Kidney epithelial cell (primary cell): ENCODE results near the gene SEC23IP. TPM values are rescaled to one million over a fixed set of nuclear protein-coding genes. Genes with fewer than 3 reads are reported as not detected.

ENCODE experiments used
- DNase-seq: peaks from one replicate; pipeline ENCODE4 v3.0.0-alpha.2; 2010; ENCODE audit warnings: low read depth
- H3K27me3 ChIP-seq: 2 replicates; pipeline ENCODE4 v1.6.0; 2011; ENCODE audit warnings: low read length; ENCODE audit not compliant: control insufficient read depth, insufficient read depth
- H3K36me3 ChIP-seq: 2 replicates; pipeline ENCODE4 v1.5.1; 2011; ENCODE audit warnings: low read length; ENCODE audit not compliant: control insufficient read depth, insufficient read depth
- H3K4me3 ChIP-seq: 2 replicates; pipeline ENCODE4 v1.5.1; 2011; ENCODE audit warnings: low read depth, mild to moderate bottlenecking, control low read depth, low read length
- CTCF ChIP-seq: IDR thresholded peaks from 2 replicates; pipeline ENCODE4 v1.5.1; 2011; ENCODE audit warnings: mild to moderate bottlenecking, moderate library complexity, low read length, control low read depth, inconsistent platforms; ENCODE audit not compliant: insufficient read depth, poor library complexity, severe bottlenecking
- total RNA-seq: library from RNA; depleted of rRNA; stranded (reverse); fragments of >200 nt; gene quantifications from 2 replicates; pipeline ENCODE4 v1.2.3, GENCODE V29; 2015

The SEC23IP gene
- total RNA-seq, 1 donor from 2014 or later, result 25.6 TPM

DNA sequence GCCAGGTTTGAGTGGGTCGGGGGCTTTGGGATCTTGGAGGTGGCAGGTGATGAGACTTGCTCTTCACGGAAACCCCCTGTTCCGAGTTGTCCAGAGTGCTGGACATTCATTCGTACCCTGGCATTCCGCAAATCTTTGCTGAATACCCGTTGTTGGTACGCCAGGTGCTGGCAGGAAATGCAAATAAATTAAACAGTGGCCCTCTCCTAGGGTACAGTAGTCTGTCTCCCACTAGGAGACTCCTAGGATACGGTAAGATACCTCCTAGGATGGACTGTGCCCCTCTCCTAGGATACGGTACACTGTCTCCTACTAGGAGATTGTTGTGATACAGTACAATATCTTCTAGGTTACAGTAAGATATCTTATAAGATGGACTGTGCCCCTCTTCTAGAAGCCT lies 544 bp downstream of the SEC23IP start:
- Histone ChIP-seq H3K4me3 (peak overlapping the region; percentile 96), H3K27me3 (no peaks in the 10 kb centered on the region), H3K36me3 (no peaks in the 10 kb centered on the region)
- TF ChIP-seq CTCF, result no peak
- no peak for DNase-seq

- Histone ChIP-seq H3K4me3 (no peak overlapping the region), H3K36me3 (no peaks in the 10 kb centered on the region), H3K27me3 (no peaks in the 10 kb centered on the region)
- no peak for DNase-seq
- TF ChIP-seq CTCF, result no peak
These were observed 1.4 kb downstream of the SEC23IP start for GRCh38 chr10:119893845-119894427.

GRCh38 chr10:119896061-119896655 lies 3.6 kb downstream of the SEC23IP start:
- DNase-seq, result no peak
- TF ChIP-seq CTCF, result no peak
- Histone ChIP-seq H3K27me3 (no peaks in the 10 kb centered on the region), H3K4me3 (no peak overlapping the region), H3K36me3 (no peaks in the 10 kb centered on the region)

DNA sequence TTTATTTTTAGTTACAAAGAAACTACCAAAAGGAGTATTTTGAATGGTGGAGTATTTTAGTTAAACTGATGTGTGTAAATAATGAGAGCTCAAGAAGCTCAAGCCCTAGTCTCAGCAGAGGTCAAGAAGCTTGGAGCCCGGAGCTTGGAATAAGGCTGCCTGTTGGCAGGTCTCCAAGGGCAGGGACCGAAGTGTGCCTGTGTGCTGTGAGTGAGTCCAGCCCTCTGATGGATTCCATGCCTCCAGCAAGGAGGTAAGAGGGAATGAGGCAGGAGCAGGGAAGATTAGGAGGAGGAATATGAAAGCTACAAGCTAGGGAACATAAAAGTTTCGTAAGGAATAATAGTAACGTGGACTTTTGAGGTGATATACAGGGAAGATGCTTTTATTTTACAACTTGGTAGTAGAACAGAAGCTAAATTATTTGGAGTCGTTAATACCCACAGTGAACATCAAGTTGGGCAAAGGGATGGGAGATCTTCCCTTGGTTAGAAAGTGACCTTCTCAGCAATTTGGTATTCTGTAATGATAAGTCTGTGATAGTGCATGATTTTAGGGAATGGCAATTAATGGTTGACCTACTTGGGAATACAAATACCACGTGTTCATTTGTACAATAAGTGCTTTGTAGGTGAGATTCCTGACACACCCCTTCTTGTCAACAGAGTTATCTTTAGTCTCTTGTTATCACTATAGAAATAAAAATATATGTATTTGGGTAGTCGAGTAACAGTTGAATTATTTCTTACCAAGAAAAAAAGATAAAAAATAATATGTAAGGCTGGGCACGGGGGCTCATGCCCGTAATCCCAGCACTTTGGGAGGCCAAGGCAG lies 4.6 kb downstream of the SEC23IP start:
- H3K4me3 ChIP-seq, result no peak overlapping the region

DNA sequence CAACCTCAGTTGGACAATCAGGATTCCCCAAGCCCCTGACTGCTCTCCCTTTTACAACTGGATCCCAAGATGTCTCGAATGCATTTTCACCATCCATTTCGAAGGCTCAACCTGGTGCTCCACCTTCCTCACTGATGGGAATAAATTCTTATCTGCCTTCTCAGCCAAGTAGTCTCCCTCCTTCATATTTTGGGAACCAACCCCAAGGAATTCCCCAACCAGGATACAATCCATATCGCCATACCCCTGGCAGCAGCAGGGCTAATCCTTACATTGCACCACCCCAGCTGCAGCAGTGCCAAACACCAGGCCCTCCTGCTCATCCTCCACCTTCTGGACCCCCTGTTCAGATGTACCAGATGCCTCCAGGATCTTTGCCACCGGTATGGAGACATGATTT lies 6.0 kb downstream of the SEC23IP start:
- Histone ChIP-seq H3K27me3 (no peaks in the 10 kb centered on the region), H3K4me3 (no peak overlapping the region), H3K36me3 (no peaks in the 10 kb centered on the region)
- no peak for DNase-seq
- no peak for TF ChIP-seq CTCF

More for the DNA sequence above, 4.6 kb downstream of the SEC23IP start:
- Histone ChIP-seq H3K27me3 (no peaks in the 10 kb centered on the region), H3K36me3 (no peaks in the 10 kb centered on the region)
- DNase-seq, result no peak
- TF ChIP-seq CTCF, result no peak
